SK-N-SH treated with all-trans-retinoic acid at 6 μM for 48 hours (cell line): Measurements from ENCODE around the gene LRRC36.

Source experiments
- PATZ1 ChIP-seq: fragments of 250-450 bp; sonication (Bioruptor Pico); IDR thresholded peaks from 2 replicates; pipeline ENCODE4 v1.8.0; 2020; ENCODE audit warnings: mild to moderate bottlenecking, moderate library complexity, borderline replicate concordance
- POU6F1 ChIP-seq: fragments of 250-450 bp; sonication (Bioruptor Pico); IDR thresholded peaks from 2 replicates; pipeline ENCODE4 v1.8.0; 2021; ENCODE audit warnings: low read depth, mild to moderate bottlenecking, moderate library complexity, borderline replicate concordance
- TOX ChIP-seq: fragments of 250-450 bp; sonication (Bioruptor Pico); IDR thresholded peaks from 2 replicates; pipeline ENCODE4 v1.8.0; 2021; ENCODE audit warnings: mild to moderate bottlenecking, moderate library complexity, borderline replicate concordance
- ZC3H10 ChIP-seq: fragments of 250-450 bp; sonication (Bioruptor Pico); IDR thresholded peaks from 2 replicates; pipeline ENCODE4 v1.5.1; 2021; ENCODE audit warnings: mild to moderate bottlenecking, moderate library complexity
- ZNF565 ChIP-seq: fragments of 450-650 bp; formaldehyde crosslinking; conservative IDR thresholded peaks from 2 replicates; pipeline ENCODE4 v1.5.0; 2020; ENCODE audit warnings: low read depth, mild to moderate bottlenecking, moderate library complexity

- TF ChIP-seq ZNF565 (CRISPR knock-in tag) = no peak
- no peak for TF ChIP-seq POU6F1
- peak; percentile 36; the same call in 1 of the 2 replicates for TF ChIP-seq PATZ1 (CRISPR knock-in tag)
- no peak for TF ChIP-seq TOX
- no peak for TF ChIP-seq ZC3H10 (CRISPR knock-in tag)
Observed at GRCh38 chr16:67406111-67406971, 79.7 kb downstream of the LRRC36 start.
